Fibroblast of mammary gland (primary cell): ENCODE measurements around the gene LRRC23.
A peak's percentile ranks its signal among the peaks of the same experiment; 100 is the strongest.
"Not testable (repeated sequence)": the region's sequence is repeated elsewhere in the genome, so short reads cannot be mapped to it uniquely, and the experiment has no call there.

ENCODE experiments used
- DNase-seq: peaks from one replicate; pipeline ENCODE4 v3.0.0-alpha.2; 2010; ENCODE audit warnings: low read depth
- H3K4me3 ChIP-seq: 2 replicates; pipeline ENCODE4 v1.5.1; 2011; ENCODE audit warnings: low read depth, mild to moderate bottlenecking, low read length, moderate library complexity; ENCODE audit not compliant: control insufficient read depth
- TF ChIP-seq, protein P1 (sequence below): conservative IDR thresholded peaks from 2 replicates; pipeline ENCODE4 v1.5.1; 2011; ENCODE audit warnings: low read depth, low read length, inconsistent platforms; ENCODE audit not compliant: control insufficient read depth, insufficient read depth

The LRRC23 gene

DNA sequence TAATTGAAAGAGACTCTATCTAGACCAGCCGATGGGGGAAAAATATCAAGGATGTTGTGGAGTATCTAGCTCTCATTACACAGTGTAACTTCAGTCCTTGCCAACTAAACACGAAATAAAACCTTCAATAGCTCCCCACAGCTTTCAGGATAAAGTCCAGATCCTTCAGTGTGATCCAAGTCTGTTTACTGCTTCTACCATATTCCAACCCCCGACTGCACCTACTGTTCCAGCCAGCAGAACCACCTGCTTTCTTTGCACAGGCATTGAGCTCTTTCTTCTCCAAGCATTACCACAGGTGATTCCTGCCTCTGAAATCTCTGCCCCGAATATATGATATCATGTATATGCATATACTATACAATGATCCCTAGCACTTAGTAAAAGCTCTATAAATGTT, 2.2 kb upstream of the LRRC23 start:
- TF ChIP-seq, protein P1, sequence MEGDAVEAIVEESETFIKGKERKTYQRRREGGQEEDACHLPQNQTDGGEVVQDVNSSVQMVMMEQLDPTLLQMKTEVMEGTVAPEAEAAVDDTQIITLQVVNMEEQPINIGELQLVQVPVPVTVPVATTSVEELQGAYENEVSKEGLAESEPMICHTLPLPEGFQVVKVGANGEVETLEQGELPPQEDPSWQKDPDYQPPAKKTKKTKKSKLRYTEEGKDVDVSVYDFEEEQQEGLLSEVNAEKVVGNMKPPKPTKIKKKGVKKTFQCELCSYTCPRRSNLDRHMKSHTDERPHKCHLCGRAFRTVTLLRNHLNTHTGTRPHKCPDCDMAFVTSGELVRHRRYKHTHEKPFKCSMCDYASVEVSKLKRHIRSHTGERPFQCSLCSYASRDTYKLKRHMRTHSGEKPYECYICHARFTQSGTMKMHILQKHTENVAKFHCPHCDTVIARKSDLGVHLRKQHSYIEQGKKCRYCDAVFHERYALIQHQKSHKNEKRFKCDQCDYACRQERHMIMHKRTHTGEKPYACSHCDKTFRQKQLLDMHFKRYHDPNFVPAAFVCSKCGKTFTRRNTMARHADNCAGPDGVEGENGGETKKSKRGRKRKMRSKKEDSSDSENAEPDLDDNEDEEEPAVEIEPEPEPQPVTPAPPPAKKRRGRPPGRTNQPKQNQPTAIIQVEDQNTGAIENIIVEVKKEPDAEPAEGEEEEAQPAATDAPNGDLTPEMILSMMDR: no peak
- H3K4me3 ChIP-seq: no peak overlapping the region
- no peak for DNase-seq

DNA sequence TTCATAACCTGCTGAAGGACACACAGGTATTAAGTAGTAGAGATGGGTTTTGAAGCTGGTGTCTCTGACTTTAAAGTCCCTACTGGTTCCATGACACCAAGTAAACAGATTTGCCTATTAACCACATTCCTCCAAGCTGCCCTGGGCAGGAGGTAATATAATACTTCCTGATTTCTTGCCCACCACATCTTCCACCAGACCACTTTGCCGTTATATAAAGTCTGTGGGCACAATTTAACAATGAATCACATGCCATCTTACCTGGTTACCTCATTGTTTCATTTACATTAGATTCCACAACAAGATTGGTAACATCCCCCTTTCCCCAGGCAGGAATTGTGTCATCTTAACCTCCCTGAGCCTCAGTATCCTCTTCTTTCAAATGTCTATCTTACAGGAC, 900 bp upstream of the LRRC23 start:
- TF ChIP-seq, protein P1: no peak
- no peak overlapping the region for H3K4me3 ChIP-seq
- DNase-seq: no peak

DNA sequence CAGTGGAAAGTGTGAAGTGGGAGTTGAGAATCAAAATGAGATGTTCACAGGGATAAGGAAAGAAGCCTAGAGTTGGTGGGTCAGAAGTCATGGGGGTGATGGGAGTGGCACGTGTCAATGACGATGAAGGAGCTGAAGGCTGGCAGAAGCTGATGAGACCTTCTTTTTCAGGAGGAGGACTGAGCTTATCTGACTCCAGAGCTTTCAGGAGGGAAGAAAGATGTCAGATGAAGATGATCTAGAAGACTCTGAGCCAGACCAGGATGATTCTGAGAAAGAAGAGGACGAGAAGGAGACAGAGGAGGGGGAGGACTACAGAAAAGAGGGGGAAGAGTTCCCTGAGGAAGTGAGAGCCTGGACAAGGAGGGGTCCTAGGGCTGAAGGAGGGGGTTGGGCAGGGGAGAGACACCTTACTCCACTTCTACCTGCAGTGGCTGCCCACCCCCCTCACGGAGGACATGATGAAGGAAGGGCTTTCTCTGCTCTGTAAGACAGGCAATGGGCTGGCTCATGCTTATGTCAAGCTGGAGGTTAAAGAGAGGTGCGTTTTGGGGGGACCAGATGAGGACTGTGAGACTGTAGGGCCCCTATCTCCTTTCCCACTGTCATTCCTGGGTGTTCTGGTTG, 905 bp downstream of the LRRC23 start:
- H3K4me3 ChIP-seq: peak overlapping the region; percentile 91
- DNase-seq: no peak
- TF ChIP-seq, protein P1: no peak

DNA sequence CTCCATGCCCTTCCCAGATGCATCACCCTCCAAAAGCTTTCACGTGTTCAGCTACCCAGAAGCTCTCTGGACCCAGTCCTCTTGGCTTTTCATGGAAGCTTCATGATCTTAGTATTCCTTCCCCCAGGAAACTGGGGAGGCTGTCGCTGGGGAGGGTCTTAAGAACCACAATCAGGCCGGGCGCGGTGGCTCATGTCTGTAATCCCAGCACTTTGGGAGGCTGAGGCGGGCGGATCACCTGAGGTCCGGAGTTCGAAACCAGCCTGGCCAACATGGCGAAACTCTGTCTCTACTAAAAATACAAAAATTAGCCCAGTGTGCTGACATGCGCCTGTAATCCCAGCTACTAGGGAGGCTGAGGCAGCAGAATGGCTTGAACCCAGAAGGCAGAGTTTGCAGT, 3.5 kb downstream of the LRRC23 start:
- not testable (repeated sequence) for H3K4me3 ChIP-seq, DNase-seq

DNA sequence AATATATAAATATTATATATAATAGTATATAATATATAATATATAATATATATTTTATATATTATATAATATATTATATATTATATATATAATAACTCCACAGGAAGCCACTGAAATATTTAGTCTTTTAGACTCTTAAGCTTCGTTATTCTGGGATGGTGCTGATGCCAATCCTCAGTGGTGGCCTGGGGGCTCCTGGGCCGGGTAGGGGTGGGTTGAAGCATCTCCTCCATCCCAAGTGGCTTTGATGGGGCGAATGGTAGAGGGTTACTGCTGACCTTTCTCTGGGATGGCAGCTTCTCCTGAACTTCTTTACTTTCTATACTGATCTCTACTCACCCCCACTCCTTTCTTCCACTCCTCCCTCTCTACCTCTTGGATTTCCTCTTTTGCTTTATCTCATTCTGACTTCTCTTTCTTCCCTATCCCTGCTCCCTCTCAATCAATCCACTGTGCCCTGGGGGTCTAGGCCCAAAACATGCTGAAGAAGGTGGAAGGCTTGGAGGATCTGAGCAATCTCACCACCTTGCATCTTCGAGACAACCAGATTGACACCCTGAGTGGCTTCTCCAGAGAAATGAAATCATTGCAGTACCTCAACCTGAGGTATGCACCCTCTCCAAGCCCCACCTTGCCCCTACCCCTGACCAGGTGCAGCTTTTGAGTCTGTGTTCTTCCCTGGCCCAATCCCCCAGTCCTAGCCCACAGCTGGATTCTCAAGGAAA, 5.0 kb downstream of the LRRC23 start:
- no peak overlapping the region for H3K4me3 ChIP-seq
- TF ChIP-seq, protein P1: no peak
- DNase-seq: no peak

DNA sequence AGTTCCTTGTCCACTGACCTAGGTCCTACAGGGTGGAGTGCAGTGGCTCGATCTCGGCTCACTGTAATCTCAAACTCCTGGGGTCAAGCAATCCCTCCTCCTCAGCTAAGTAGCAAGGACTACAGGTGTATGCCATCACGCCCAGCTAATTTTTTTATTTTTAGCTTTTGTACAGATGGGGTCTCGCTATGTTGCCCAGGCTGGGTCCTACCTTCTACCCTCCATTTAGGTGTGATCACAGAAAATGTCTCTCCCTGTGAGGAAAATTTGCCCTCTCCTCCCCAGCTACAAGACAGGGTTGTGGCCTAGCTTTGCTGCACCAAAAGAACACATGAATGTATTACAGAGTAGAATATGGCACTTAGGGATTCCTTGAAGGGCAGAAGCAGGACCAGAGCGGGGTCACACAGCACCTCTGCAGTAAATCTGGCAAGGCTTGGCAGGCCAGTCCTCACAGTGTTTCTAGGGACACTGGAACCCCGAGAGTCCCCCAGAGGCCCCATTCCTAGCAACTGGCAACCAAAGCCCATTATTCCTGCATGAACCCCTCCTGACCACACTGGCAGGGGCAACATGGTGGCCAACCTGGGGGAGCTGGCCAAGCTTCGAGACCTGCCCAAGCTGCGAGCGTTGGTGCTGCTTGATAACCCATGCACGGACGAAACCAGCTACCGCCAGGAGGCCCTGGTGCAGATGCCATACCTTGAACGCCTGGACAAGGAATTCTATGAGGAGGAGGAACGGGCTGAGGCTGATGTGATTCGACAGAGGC, 7.7 kb downstream of the LRRC23 start:
- TF ChIP-seq, protein P1: no peak
- DNase-seq: no peak
- no peak overlapping the region for H3K4me3 ChIP-seq
